GM19351 (cell line): ENCODE data around the gene OPCML.

ENCODE experiments used
- ATAC-seq: cut with Tn5 transposase; IDR thresholded peaks from one replicate; pipeline ENCODE4 v1.9.1; 2021; ENCODE audit warnings: mild to moderate bottlenecking, moderate library complexity; ENCODE audit not compliant: unreplicated experiment

The OPCML gene

DNA sequence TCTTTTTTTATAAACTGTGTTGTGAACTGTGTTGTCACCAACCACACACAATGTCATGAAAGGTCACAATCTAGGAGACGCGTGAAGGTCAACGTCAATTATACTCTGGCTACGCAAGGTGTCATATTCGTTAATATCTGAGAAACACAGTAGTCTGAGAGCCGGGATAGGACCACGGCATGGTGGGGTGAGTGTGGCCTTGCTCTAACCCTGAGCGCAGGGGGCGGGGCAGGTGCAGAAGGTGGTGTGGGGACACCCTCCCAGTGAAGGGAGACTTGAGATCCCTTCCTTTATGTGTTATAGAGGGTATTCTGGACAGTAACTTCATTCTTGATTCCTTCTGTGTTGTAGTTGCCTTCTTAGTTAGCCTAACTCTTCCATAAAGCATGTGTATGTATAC, 883.0 kb downstream of the OPCML start:
- no peak for ATAC-seq

GRCh38 chr11:132648851-132649250, 883.5 kb downstream of the OPCML start:
- ATAC-seq: no peak

- ATAC-seq: no peak
Measured at GRCh38 chr11:132646890-132647289, 885.4 kb downstream of the OPCML start.

DNA sequence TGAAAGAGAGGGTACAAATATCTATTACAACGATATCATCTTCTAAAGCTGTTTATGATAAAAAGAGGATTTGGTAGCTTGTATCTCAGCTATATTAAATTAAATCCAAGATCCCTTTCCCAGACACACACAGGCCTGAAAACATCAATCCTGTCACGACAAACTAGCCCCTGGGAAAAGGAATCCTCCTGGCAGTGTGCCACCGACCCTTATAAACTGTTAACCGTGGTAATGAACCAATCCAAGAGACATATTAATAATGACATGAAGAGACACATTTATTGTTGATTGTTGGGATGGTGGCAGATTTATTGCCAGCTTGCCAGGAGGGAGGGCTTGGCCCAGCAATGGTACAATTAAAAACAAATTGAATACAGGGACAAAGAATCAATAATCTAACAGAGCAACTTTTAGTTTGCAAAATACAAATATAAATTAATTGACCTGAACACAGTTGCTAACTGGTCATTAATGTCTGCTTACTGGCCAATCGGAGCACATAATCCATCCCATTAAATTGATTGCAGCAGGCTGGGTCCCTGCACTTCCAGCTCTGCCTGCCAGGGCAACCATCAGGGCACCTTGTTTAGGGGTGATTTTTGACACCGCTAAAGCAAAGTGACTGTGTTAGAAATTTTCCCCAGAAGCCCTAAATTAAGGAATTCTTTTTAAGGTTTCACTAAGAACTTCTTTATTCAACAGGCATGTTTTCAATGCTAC, 887.6 kb downstream of the OPCML start:
- no peak for ATAC-seq

DNA sequence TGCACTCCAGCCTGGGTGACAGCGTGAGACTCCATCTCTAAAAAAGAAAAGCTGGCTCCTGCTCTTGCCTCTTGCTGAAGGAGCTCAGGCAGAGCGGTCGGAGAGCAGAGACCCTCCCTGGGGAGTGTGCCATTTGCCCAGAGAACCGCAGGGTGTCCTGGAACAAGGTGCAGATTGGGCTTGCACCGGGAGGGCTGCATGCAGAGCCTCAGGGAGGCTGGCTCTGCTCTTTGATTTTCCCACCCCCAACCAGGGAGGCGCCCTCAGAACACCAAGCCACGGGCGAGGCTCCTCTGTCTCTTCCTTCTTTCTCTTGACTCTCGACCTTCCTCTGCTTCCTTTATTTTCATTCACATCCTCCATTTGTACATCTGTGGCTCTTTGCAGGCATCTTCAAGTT, 889.1 kb downstream of the OPCML start:
- ATAC-seq: no peak

GRCh38 chr11:132640952-132641351, 891.3 kb downstream of the OPCML start:
- ATAC-seq: no peak

GRCh38 chr11:132639986-132640385, 892.3 kb downstream of the OPCML start:
- no peak for ATAC-seq

DNA sequence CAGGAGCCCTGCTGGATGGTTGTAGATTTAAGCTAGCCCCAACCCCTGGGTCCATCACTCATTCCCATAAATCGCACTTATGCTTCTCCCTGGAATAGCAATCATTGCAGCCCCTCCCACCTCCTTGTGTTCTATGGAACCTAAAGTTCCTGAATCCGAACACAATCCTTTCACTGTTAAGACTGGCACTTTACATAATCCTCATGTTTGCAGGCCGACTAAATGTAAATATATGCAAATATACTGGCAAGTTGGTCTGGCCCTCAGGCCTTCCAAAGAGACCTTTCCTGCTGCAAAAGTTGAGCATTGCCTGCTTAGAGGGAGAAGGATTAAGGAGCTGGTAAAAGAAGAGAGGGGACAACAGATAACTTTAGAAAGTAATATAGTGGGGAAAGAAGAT, 892.9 kb downstream of the OPCML start:
- ATAC-seq: no peak

- ATAC-seq: no peak
Measured at GRCh38 chr11:132638423-132638822, 893.9 kb downstream of the OPCML start.

- ATAC-seq: no peak
Measured at GRCh38 chr11:132636523-132636922, 895.8 kb downstream of the OPCML start.

GRCh38 chr11:132632641-132633124, 899.6 kb downstream of the OPCML start:
- ATAC-seq: no peak

DNA sequence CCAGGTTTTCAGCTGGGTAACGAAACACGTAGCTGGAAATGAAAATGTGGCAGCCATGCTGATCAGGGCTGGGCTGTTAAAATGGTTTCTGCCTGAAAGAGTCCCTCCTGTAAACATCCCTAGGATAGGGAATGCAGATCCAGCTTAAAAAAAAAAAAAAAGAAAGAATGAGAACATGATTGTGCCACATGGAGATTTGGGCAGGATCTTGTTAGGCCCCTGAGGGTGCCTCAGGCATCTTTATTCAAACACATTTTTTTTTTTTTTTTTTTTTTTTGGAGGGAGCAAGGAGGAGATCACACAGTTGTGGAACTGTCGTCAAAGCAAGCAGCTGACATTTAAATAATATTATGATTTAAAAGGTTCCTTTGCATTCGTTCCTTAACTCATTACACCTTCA, 900.3 kb downstream of the OPCML start:
- ATAC-seq: no peak

- ATAC-seq: no peak
Measured at GRCh38 chr11:132627981-132628380, 904.3 kb downstream of the OPCML start.

GRCh38 chr11:132626446-132626845, 905.9 kb downstream of the OPCML start:
- no peak for ATAC-seq

DNA sequence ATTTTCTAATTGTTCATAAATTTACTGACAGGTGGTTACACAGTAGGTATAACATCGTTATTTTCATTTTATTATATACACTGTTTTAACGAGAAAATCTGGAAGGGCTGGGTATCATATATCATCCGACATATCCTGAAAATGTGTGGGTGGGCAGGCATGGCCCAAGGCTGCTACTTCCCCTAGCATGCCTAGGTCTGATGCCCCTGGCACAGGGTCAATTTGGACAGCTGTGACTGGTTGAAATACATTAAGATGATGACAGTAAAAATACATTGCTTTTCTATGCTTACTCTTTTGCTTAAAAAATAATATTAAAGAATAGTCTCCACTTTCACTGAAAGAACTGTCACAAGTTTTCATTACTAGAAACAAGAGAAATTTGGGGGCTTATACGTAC, 908.8 kb downstream of the OPCML start:
- no peak for ATAC-seq

DNA sequence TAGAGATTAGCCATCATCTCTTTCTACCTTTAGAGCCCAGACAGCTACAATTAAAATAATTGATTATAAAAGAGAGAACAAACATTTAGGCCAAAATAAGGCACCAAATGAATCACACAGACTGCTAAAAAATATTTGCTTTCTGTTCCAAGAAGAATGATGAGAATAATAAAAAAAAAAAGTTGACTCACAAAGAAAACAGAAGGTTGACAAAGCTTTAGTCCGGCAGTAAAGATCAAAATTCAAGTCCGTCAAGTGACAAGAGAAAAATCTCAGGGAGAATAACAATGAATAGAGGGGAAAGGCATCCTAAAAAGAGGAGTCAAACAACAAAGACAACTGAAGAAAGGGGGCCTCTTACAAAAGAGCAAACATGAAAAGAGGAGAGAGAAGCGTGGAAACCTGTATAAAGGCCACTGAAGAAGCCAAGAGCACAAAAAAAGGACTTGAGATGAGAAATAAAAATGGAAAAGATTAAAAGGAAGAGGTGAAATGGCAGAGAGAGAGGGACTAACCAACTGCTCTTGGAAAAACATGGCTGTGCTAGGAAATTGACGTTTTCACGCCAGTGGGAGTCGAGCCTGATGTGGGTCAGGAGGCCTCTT, 910.2 kb downstream of the OPCML start:
- ATAC-seq: no peak

DNA sequence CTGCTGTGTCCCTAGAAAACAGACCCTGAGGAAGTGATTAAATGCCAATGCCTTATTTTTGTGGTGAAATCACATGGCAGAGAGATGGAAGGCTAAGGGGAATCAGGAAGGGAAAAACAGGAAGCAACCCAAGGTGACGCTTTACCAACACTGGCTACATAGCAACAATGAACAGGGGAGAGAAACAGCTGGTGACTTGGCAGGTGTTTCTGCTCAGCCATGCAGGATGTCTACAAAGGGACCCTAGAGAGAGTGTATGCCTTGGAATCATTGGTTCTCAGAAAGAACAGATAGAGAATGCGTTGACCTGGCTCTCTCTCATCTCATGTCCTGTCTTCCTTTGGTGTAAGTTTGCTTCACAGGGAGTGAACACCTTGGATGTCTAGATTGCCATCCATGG, 911.9 kb downstream of the OPCML start:
- ATAC-seq: no peak

DNA sequence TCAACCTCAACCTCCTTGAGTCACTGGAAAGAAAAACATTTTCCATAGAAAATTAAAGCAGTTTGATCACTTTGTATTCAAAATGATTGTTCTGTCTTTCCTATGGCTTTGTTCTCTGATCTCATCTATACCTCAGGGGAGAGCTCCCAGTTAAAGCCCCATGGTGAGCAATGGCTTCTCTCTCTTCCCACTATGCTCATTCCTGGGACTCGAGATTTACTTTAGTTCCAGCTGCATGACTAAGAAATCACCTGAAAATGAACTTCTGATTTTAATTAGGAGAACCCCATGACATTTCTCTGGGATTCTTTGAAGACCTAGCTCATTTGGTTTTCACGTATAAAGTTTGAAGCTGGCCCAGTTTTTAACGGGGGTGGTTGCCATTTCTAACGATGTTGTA, 921.5 kb downstream of the OPCML start:
- no peak for ATAC-seq

- no peak for ATAC-seq
Measured at GRCh38 chr11:132610216-132610615, 922.1 kb downstream of the OPCML start.

- no peak for ATAC-seq
Measured at GRCh38 chr11:132607575-132607974, 924.7 kb downstream of the OPCML start.

DNA sequence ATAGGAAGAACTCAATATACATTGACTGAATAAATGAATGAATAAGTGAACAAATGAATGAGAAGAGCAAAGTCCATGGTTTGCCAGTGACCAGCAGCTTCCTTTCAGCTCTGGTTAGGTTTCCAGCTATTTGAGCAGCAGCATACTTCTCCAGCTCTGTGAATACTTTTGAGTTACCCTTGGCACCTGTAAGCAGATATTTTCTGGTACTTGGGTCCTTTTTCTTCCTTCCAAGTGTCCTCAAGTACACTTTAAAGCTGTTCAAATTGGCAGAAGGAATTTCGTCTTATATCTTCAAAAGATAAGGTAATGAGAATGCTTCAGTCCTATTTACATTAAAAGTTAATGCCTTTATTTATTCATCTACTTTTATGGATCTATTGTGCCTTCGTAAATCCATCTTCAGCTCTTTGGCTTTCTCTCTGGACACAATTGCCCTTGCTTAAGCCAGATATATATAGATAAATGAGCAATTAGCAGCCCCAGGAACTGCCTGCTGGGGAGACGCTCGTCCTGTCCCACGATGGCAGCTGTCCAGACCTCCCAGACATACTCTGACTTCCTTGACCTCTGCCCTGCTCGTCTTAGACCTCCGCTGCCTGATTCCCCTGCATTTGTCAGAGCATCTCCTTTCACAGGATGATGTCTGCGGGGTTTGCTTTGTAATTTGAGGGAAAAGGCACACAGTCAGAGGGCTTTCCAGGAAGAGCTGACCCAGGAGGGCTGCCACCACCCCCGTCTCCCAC, 926.3 kb downstream of the OPCML start:
- ATAC-seq: no peak

DNA sequence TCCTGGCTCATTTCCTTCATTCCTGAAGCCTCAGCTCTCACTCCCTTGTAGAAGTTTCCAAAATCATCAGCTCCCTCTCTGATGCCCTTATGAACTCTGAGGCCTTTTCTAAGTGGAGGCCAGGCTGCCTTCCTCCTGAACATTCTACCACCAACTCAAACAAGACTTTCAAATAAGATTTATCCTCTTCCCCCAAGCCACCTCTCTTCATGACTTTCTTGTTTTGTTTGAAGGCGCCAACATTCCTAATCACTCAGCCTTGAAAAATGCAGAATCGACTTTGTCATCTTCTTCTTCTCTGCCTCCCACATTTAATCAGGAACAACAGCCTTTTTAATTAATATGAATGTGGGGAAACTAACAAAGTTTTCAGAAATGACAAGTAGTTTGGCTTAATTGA, 927.9 kb downstream of the OPCML start:
- no peak for ATAC-seq
